NCI-H2196 treated with DMSO at 0.1 percent for 48 hours (cell line): ENCODE results near the gene MAP7D1.
"Not testable (repeated sequence)": the region's sequence is repeated elsewhere in the genome, so short reads cannot be mapped to it uniquely, and the experiment has no call there.

Source experiments
- DNase-seq: peaks from one replicate; lab custom pipeline; 2025; ENCODE audit not compliant: unreplicated experiment; lab: John Stamatoyannopoulos, UW

The MAP7D1 gene

DNA sequence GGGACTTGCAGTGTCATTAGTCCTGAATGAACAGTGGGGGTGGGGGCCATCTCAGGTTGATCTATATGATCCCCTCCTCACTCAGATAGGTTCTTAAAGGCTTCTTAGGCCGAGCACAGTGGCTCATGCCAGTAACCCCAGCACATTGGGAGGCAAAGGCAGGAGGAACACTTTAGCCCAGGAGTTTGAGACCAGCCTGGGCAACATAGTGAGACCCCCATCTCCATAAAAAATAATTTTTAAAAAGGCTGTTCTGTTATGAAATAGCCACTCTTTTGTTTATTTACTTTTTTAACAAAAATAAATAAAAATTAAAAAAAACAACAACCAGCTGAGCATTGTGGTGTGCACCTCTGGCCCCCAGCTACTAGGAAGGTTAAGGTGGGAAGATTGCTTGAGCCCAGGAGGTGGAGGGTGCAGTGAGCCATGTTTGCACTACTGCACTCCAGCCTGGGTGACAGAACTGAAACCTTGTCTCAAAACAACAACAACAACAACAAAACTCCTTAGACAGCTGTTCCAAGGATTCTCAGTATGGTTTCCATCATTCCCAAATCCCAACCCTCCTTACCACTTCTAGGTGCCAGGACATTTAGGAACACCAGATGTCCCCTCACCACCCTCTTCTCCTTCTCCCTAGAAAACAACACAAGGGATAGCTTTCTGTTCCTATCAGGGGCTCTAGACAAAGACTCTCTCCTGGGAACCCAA is 4.7 kb upstream of the MAP7D1 start:
- no peak for DNase-seq

DNA sequence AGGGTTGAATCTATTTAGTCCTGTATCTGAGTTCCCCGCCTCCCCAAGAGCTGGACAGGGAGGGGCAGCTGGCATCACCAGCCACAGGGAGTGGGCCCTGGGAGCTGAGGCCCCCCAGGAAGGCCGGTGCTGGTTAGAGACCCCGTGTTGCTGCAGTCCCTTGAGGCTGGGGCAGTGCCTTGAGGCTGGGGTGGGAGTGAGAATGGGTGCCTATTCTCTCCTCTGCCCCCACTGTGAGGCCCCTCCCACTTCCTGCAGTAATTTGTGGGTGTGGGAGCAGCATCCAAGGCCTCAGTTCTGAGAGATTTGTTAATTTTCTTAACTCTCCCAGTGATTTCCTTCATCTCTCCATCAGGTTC is 4.1 kb upstream of the MAP7D1 start:
- DNase-seq: no peak

DNA sequence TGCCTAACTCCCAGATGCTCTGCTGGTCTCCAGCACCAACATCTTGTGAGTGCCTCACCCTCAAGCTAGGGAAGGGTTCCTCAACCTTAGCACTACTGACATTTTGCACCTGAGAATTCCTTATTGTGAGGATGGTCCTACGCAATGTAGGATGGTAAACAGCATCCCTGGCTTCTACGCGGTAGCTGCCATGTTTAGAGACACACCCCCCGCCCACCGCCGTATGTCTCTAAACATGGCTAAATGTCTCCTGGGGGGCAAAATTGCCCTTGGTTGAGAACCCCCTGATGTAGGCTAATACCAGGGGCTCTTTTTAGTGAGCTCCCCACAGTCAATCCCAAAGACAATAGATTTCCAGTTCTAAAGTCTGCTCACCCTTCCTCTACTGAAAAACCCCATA is 2.5 kb upstream of the MAP7D1 start:
- no peak for DNase-seq

DNA sequence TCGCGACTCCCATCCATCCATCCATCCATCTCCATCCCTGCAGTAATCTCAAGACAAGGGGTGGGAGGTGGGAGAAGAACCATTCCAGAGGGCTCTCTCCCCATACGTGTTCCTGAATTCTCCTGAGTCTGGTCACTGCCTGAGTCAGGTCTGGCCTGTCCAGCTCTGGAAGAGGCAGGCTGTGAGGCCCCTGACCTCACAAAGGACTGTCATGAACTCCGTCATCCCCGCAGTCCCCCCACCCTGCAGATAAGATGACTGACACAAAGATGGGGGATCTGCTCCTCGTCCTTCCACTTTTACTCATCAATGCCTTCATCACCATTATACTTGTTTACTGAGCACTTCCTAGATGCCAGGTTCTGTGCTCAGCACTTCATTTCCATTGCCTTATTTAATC is 1.6 kb upstream of the MAP7D1 start:
- DNase-seq: no peak

DNA sequence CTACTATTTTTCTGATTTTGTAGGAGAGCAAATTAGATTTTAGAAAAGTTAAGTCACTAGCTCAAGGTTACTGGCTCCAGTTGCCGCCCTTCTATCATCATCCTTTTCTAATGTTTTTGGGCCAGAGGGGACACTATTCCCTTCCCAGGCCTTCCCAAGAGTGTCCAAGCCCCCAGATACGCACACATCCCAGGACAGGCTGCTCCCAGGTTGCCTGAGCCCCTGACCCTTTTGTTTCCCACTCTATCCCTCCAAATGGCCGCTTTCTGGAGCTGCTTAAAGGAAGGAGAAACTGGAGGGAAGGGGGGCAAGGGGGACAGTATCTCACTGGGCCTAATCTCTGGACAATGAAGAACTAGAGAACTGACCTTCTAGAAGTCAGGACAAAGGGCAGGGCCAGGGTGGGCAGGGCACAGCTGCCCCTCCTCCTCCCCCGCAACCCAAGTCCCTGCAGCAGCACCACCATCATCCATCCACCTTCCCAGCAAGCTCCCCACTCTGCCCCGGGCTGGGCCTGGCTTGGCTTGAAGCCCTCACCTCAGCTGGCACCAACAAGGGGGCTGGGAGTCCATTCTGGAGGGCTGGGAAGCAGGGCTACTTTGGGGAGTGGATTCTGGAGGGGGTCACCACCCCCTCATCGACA is 1.1 kb upstream of the MAP7D1 start:
- no peak for DNase-seq

DNA sequence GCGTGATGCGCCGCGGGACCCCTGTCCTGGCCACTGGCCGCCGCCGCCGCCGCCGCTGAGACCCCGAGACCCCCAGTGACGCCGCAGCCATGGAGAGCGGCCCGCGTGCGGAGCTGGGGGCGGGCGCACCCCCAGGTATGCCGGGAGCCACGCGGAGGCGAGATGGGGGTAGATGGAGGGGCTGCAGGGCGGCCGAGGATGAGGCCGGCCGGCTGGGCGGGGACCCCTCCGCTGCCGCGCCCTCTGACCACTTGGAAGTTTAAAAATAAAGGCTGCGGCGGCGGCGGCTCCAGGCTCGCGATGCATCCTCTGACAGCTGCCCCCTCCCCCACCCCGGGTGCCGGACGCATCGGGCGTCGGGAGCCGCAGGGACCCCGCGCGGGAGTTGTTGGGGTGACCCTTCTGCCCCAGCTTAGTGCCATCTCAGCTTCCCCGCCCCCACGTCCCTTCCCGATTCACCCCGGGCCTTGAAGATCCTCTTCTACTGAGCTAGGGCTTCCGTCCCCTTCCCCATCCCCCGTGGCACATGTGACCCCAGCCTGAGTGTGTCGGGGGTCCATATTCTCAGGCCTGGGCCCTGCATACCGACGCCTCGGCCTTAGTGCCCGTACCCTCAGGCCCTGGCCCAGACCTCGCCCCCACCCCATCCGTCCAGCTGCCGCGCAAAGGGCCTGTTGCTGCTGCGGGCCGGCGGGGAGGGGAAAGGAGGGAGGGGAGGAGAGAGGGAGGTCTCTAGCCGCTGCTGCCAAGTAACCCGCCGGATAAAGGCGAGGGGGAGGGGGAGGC is 562 bp downstream of the MAP7D1 start:
- peak; percentile 30 for DNase-seq

DNA sequence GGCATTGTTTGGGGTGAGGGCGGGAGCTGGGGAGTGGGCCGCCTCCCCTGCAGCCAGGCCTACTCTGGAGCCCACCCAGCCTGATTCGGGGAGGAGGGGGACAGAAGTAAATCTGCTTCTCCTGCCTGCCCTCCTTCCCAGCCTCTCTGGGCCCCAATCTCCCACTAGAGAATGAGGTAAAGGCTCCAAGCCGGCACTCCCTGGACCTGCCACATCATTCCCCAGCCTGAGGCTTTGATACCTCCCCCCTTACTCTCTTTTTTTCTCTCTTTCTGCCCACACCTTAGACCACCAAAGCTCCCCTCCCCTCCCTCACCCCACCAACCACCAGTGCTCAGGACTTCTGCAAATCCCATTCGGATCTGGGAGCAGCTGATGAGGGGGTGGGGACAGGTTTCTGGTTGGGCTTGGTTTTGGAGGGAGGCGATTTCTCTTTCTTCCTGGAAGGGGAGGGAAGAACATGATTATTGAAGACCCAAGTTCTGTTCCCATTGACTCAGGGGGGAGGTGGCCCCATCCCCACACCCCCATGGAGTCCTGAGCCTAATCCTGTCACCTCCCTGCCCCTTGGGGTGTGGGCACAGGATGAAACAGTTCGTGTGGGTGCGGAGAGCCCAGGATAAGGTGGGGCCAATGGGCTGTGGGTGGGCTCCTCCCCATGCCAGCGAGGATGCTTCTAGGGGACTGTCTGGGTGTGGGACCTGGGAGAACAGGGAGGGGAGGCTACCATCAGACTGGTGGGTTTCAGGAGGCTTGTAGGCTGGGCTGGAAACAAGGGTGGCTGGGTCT is 1.3 kb downstream of the MAP7D1 start:
- DNase-seq: no peak

DNA sequence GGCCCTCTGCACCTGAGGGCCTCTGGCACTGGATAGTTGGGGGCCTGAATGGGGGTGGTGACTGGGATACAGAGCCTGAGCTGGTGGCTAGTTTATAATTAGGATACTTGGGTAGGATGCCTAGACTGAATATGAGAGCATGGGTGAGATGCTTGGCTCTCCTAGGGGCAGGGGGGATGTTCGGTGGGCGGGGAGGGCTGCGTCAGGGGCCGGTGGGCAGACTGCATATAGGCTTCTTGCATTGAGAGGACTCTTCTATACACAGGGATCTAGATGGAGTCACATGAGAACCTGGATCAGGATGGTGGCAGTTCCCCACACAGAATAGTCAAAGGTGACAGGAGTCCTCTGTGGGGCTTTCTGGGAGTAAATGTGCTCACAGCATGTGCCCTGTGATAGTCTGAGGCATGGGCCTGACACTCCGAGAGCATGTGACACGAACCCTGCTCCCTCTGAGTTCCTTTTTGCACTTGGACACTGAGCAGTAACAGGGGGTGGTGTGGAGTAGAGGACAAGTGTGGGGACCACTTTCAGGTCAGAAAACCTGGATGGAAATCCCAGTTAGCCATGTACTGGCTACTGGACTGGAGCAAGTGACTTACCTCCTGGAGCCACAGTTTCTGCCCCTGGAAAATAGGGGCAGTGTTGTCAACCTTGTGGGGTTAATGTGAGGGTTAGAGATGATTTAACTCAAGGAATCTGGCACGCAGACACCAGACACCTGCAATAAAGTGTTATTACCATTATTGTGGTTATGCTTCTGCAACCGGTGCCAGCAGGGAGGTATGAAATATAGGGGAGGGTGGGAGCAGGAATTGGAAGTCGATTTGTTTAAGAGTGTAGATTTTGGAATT is 2.2 kb downstream of the MAP7D1 start:
- DNase-seq: no peak

DNA sequence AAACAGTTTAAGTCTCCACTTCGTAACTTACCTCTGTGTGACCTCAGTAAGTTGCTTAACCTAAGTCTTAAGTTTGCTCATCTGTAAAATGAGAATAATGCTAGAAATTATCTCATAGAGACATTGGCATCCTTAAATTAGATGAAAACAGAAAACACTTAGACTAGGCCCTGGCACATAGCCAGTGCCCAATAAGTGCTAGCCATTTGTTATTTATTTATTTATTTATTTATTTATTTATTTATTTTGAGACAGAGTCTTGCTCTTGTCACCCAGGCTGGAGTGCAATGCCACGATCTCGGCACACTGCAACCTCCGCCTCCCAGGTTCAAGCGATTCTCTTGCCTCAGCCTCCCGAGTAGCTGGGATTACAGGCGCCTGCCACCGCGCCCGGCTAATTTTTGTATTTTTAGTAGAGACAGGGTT is 2.9 kb downstream of the MAP7D1 start:
- DNase-seq: not testable (repeated sequence)

DNA sequence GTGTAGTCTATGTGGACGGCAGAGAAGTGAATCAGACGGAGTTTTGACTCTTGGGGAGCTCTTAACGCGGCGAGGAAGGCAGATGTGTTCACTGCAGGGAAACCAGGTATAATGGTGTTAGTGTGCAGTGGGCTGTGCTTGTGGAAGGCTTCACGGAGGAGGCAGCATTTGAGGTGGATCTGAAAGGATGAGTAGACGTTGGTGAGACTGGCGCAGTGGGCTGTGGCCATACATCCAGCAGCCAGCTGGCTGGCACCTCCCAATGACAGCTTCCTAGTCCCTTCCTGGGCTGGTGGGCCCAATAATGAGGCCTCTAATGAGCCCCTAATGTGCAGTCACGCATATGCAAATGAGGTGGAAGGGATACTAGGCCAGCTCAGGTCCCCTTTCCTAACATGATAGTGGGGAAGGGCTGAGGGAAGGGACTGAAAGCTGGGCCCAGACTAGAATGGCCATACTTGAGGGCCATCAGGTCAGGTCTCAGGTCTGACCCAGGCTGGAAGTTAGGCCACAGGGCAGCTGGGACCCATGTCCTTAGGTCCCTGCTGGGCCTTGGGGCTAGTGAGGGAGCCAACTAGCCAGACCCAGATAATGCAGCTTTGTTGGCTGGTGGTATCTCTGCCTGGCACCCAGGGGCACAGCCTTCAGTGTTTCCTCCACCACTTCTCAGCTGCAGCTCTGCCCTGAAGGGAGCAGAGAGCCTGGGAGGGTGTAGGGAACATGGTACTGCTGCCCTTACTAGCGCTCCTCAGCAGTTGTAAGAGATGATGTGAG is 3.8 kb downstream of the MAP7D1 start:
- no peak for DNase-seq

DNA sequence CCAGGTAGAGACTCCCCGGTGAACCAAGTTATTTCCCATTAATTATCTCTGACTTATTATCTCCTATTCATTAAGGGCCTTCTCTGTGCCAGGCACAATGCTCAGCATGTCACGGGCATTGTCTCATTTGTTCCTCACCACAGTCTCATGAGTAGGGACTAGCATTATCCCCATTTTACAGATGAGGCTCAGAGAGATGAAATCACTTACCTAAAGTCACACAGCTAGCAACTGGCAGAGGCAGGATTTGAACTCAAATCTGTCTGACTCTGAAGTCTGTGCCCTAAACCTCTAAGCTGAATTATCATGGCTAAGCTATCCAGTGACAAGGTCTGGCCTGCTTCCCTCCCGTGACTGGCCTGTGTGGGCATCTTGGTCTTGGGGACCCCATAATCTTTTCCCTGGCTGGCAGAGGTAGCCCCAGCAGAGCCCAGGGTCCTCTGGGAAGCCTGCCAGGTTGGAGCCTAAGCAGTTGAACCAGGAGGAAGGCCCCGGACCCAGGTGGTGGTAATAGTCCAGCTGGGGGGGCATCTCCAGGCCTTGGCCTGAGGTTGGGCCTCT is 4.5 kb downstream of the MAP7D1 start:
- DNase-seq: no peak

DNA sequence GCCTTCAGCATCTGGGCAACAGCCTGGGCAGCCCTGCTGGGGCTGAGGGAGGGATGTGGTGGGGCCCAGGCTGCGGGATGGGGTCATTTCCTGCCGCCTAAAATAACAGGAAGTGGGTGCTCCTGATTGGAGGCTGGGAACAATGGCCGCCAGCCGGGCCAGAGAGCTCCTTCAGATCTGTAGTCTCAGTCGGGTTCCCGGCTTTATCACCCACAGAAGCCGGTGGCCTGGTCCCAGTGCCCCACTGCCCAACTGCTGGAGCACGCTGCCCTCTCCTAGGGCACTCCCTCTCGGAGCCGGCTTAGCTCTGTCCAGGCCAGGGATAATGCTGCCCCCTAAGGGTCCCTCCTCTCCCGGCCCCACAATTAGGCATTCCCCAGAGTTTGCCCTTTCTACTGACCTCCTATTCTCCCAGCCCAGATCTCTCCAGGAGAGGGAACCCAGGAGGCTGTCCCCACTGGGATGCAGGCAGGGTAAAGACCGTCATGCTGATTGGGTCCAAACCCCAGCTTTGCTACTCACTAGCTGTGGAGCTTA is 5.1 kb downstream of the MAP7D1 start:
- DNase-seq: no peak

DNA sequence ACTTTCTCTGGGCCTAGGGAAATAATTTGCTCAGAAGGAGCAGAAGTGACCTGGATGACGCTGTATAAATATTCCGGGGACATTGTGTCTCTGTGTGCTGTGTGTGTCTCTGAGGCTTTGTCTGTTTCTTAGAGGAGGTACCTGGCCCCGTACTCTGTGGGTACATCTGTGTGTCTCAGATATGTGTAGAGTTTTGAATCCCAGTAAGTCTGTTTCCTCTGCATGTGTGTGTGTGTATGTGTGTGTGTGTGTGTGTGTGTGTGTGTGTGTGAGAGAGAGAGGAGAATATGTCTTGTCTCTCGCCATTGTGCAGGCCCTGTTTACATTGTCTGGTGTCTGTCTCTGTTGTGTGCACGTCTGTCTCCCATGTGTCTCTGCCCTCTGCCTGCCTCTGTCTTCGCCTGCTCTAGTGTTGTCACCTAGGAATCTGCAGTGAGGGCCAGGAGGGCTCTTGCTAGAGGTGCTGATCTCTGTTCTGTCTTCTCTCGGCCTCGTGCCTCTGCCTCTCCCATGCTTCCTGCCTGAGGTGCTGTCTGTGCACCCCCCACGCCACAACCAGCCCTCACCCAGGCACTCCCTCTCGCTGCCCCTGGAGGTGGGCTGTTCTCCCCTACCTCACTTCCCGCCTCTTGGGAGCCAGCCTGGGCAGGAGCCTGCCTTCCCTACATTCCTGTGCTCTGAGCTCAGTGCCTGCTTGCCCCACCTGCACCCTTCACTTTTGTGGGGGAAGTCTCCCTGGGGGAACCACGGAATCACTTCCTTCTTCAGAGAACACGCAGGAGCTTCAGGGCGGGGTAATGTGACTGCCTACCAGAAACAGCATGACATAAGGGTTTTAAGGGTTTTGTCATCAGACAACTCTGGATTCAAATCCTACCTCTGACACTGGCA is 5.9 kb downstream of the MAP7D1 start:
- DNase-seq: no peak

DNA sequence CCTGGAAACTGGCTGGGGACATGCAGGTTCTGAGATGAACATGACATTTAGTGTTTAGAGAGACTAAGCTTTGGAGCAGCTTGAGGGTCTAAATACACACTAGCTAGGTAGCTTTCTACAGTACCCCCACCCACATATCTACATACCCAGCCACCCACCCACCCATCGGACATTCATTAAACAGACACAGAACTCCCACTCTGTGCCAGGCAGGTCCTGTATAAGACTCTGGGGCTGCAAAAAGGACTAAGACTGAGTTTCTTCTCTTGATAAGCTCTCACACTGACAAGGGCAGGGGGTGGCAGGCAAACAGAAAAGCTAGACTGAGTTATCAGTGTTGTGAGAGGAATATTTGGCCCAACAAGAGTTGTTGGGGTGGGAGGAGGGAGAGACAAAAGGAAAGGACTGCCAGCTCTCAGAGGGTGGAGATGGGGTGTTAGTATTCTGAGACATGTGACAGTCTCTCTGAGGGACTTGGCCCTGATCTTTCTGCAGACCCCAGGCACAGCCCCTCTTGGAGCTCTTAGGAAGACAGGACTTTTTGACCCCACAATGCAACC is 6.8 kb downstream of the MAP7D1 start:
- no peak for DNase-seq

DNA sequence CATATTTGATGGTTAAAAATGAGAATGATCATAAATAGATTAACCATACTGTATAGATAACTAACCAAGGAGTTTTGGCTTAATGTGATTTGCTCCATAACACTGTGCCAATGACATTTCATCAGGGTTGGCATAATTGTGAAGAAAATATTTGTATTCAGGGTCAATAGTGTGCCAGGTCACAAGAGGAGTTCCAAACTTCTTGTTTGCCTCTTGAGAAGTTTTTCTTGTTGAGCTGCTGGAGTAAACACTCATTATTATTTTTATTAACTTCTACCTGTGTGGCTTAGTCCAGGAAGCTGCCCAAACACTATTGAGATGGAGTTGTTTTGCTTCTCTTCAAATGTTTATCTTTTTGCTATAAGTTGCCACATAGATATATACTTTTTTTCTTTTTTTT is 7.5 kb downstream of the MAP7D1 start:
- no peak for DNase-seq

DNA sequence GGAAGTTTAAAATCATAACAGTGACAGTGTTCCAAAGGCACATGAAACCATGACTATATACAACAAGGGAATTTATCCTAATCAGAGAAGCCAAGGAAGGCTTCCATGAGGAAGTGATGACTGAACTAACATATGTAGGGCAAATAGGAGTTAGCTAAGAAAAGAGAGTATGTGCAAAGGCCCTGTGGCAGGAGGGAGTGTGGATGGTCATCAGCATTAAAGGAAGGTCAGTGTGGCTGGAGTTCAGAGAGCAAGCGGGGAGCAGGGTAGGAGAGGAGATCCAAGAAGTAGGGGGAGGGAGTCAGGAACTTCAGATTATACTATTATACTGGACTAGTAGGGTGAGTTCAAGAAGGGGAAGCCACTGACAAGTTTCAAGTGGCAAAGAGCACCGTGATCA is 8.4 kb downstream of the MAP7D1 start:
- DNase-seq: no peak

DNA sequence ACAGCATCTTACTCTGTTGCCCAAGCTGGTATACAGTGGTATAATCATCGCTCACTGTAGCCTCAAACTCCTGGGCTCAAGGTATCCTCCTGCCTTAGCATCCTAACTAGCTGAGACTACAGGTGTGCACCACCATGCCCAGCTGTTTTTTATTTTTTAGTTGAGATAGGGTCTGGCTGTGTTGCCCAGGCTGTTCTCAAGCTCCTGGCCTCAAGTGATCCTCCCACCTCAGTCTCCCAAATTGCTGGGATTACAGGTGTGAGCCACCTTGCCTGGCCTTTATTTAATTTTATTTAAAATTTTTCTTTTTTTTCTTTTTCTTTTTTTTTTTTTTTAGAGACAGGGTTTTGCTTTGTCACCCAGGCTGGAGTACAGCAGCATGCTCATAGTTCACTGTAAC is 9.2 kb downstream of the MAP7D1 start:
- no peak for DNase-seq

DNA sequence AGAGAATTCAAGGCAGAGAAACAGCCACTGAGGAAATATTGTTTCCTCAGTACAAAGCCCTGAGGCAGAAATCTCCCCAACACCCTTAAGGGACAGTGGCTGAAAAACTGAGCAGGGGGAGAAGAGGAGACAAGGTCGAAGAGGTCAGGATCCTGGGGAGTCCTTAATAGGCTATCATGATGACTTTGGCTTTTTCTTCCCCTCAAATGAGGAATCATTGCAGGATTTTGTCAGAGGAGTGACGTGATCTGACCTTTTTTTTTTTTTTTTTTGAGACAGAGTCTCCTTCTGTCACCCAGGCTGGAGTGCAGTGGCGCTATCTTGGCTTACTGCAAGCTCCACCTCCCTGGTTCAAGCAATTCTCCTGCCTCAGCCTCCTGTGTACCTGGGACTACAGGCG is 10.2 kb downstream of the MAP7D1 start:
- DNase-seq: no peak
